ENCODE measurements around the gene PRR15. TPM values are rescaled to one million over a fixed set of nuclear protein-coding genes. Genes with fewer than 3 reads are reported as not detected.

Gene PRR15
- total and polyA plus RNA-seq, 2 of the 13 experiments (the other 11 are each of a cell fraction or from before 2014, with no cell fraction given), result 2.3 to 7.8 TPM

DNA sequence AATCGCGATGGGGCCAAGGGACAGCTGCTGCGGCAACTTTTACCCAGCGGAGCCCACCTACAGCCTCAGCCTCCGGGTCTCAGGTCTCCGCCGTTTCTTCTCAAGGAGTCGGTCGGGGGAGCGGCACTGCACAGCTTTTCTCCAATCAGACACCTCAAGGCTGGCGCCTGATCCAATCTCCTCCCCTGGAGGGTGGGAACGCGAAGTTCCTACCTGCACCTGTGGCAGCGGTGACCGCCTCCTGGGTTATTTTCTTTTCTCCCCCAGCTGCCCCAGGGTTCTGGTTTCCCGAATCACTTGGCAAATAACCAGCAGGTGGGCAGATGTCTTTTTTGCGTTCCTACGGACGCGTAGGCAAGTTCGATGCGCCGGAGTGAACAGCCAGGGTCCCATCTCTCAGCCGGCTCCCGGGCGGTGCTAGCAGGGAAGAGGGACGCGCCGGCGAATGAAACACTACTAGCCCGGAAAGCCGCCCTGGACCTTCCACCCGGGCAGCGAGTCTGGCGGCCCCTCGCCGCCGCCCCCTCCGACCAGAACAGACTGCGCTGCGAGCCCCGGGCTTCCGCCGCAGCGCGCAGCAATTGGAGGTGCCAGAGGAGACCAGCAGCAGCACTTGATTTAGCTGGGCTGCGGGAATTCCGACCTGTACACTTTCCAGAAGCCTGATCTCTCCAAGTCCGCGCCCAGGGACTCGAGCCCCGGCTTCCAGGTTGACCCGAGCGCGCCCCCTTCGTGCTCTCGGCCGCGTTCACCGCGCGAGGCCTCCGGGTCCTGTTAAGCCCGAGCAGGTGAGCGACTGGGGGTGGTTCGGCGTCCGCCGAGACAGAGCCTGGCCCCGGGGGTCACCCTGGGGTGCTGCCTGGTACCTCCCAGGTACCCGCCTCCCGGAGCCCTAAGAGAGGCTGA lies at the start of gene PRR15 (continued):
- TF ChIP-seq RFXAP (CRISPR knock-in tag; IDR thresholded peaks at IDR 0.05; ENCODE audit: borderline replicate concordance) (peak; percentile 29; the same call in 1 of the 2 replicates), ZNF263 (CRISPR knock-in tag; IDR thresholded peaks at IDR 0.05) (no peak), ZNF296 (CRISPR knock-in tag; conservative IDR thresholded peaks at IDR 0.05) (peak; percentile 80), DMAP1 (CRISPR knock-in tag; IDR thresholded peaks at IDR 0.05) (peak; percentile 47; the same call in 1 of the 2 replicates), RBFOX2 (IDR thresholded peaks at IDR 0.05; ENCODE audit: low read depth, low read length) (peak; percentile 64; the same call in 1 of the 2 replicates), EEA1 (CRISPR knock-in tag; IDR thresholded peaks at IDR 0.05; ENCODE audit: borderline replicate concordance) (0 out of 2 replicates have a peak, but pooled peaks have one; percentile 27), KDM6A (CRISPR knock-in tag; IDR thresholded peaks at IDR 0.05; ENCODE audit: low read depth) (no peak), HDAC2 (CRISPR knock-in tag; IDR thresholded peaks at IDR 0.05) (no peak), ZNF451 (CRISPR knock-in tag; IDR thresholded peaks at IDR 0.05) (0 out of 2 replicates have a peak, but pooled peaks have one; percentile 26), NCOA1 (CRISPR knock-in tag; IDR thresholded peaks at IDR 0.05) (peak; percentile 66; the same call in 1 of the 2 replicates), NONO (IDR thresholded peaks at IDR 0.05) (no peak), NONO (CRISPR knock-in tag; conservative IDR thresholded peaks at IDR 0.05) (peak; percentile 71), ZNF430 (CRISPR knock-in tag; IDR thresholded peaks at IDR 0.05) (peak; percentile 26; the same call in 1 of the 2 replicates), AHR (CRISPR knock-in tag; IDR thresholded peaks at IDR 0.05) (0 out of 2 replicates have a peak, but pooled peaks have one; percentile 46), PAWR (CRISPR knock-in tag; IDR thresholded peaks at IDR 0.05; ENCODE audit: borderline replicate concordance) (no peak), ZNF367 (CRISPR knock-in tag; IDR thresholded peaks at IDR 0.05; ENCODE audit: borderline replicate concordance) (no peak), SRSF1 (optimal IDR thresholded peaks at IDR 0.05; ENCODE audit: low read depth, low read length) (peak; percentile 40), ZNF605 (CRISPR knock-in tag; IDR thresholded peaks at IDR 0.05) (peak; percentile 14; the same call in 1 of the 2 replicates), PAF1 (CRISPR knock-in tag; IDR thresholded peaks at IDR 0.05) (no peak), HNRNPK (IDR thresholded peaks at IDR 0.05; ENCODE audit: low read depth, low read length, poor library complexity, severe bottlenecking) (no peak), KDM2A (CRISPR knock-in tag; IDR thresholded peaks at IDR 0.05; ENCODE audit: borderline replicate concordance, low read depth) (0 out of 2 replicates have a peak, but pooled peaks have one; percentile 19), GPN1 (CRISPR knock-in tag; IDR thresholded peaks at IDR 0.05; ENCODE audit: borderline replicate concordance) (no peak), MTA1 (CRISPR knock-in tag; IDR thresholded peaks at IDR 0.05; ENCODE audit: borderline replicate concordance) (no peak)
- TF ChIP-seq, protein P1, sequence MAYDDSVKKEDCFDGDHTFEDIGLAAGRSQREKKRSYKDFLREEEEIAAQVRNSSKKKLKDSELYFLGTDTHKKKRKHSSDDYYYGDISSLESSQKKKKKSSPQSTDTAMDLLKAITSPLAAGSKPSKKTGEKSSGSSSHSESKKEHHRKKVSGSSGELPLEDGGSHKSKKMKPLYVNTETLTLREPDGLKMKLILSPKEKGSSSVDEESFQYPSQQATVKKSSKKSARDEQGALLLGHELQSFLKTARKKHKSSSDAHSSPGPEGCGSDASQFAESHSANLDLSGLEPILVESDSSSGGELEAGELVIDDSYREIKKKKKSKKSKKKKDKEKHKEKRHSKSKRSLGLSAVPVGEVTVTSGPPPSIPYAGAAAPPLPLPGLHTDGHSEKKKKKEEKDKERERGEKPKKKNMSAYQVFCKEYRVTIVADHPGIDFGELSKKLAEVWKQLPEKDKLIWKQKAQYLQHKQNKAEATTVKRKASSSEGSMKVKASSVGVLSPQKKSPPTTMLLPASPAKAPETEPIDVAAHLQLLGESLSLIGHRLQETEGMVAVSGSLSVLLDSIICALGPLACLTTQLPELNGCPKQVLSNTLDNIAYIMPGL (CRISPR knock-in tag; IDR thresholded peaks at IDR 0.05; ENCODE audit: borderline replicate concordance in 1 of 2, low read depth in 1 of 2), result peak; percentile 61 to 76; a peak in 2 of 4 replicates
- TF ChIP-seq, protein P2, sequence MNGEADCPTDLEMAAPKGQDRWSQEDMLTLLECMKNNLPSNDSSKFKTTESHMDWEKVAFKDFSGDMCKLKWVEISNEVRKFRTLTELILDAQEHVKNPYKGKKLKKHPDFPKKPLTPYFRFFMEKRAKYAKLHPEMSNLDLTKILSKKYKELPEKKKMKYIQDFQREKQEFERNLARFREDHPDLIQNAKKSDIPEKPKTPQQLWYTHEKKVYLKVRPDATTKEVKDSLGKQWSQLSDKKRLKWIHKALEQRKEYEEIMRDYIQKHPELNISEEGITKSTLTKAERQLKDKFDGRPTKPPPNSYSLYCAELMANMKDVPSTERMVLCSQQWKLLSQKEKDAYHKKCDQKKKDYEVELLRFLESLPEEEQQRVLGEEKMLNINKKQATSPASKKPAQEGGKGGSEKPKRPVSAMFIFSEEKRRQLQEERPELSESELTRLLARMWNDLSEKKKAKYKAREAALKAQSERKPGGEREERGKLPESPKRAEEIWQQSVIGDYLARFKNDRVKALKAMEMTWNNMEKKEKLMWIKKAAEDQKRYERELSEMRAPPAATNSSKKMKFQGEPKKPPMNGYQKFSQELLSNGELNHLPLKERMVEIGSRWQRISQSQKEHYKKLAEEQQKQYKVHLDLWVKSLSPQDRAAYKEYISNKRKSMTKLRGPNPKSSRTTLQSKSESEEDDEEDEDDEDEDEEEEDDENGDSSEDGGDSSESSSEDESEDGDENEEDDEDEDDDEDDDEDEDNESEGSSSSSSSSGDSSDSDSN (CRISPR knock-in tag; IDR thresholded peaks at IDR 0.05), result peak; percentile 98
- TF ChIP-seq, protein P3, sequence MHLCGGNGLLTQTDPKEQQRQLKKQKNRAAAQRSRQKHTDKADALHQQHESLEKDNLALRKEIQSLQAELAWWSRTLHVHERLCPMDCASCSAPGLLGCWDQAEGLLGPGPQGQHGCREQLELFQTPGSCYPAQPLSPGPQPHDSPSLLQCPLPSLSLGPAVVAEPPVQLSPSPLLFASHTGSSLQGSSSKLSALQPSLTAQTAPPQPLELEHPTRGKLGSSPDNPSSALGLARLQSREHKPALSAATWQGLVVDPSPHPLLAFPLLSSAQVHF (CRISPR knock-in tag; IDR thresholded peaks at IDR 0.05), result 0 out of 2 replicates have a peak, but pooled peaks have one; percentile 59
